Stimulated activated CD4-positive, alpha-beta T cell treated with anti-CD3 and anti-CD28 coated beads, Interleukin-2, amount 100 ng/mL, for 48 hours (primary cell): Measurements from ENCODE around the gene C2orf42.
"Not testable (repeated sequence)": the region's sequence is repeated elsewhere in the genome, so short reads cannot be mapped to it uniquely, and the experiment has no call there.

Experiments
- DNase-seq, 2 donors: peaks; one replicate each; pipeline ENCODE4 v3.0.0-alpha.2; 2020

Gene C2orf42

DNA sequence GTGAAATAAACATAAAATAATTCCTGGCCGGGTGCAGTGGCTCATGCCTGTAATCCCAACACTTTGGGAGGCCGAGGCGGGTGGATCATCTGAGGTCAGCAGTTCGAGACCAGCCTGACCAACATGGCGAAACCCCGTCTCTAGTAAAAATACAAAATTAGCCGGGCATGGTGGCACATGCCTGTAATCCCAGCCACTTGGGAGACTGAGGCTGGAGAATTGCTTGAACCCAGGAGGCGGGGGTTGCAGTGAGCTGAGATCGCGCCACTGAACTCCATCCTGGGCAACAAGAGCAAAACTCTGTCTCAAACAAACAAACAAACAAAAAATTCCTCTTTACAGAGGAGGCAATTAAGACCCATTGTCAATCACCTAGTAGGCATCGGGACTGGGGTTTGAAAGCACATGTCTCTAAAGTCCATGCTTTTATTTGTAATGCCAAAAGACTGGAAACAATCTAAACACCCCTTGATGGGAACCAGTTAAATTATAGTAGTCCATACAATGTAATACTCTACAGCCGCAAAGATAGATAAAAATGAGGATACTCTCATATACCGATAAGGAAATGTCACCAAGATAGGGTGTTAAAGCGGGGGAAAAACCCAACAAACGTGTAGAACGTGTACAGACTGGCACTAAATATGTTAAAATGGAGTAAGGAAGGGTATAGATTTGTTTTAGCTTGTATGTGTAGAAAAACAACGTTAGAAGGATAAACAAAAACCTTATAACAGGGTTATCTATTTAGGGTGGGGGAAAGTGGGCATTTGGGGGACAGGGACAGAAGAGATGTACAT is 59.3 kb downstream of the C2orf42 start:
- not testable (repeated sequence) for DNase-seq

DNA sequence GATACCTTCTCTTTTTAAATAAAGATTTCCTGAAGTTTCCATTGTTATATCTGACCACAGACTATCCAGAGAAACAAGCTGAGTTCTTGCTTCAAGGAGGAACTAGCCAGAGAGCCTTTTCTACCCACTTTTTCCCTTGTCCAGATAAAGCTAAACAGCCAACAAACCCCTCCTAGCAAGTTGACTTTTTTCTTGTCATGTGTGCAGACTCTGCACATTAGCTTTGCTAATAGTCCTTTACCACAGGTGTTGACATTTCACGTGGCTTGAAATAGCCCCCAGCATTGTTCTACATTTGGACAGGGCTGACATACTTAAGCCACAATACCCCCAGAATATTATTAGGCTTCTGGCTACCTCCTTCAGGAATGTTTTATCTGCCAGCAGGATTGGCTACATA is 62.8 kb downstream of the C2orf42 start:
- no peak for DNase-seq

DNA sequence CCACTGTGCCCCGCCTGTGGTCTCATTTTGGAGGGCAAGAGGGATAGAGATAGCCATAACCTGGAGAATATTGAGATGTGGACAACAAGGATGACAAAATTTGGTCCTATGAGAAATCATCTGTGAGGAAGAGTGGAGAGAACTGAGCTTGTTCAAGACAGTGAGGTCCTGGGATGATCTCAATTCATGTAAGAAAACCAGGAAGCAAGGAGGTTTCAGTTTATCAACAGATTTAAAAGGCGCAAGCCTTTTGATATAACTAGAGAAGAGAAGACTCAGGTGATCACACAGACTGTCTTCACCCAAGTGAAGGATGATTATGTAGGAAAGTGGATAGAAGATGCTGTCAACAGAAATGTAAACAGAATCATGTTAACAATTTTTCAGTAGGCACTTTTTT is 64.4 kb downstream of the C2orf42 start:
- no peak for DNase-seq

DNA sequence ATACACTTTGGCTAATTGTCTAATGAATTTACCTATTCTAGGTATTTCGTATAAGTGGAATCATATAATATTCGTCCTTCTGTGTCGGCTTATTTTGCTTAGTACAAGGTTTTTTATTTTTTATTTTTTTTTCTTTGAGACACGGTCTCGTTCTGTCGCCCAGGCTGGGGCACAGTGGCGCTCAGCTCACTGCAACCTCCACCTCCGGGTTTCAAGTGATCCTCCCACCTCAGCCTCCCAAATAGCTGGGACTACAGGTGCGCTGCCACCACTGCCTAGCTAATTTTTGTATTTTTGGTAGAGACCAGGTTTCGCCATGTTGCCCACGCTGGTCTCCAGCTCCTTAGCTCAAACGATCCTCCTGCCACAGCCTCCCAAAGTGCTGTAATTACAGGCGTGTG is 65.3 kb downstream of the C2orf42 start:
- DNase-seq: no peak

DNA sequence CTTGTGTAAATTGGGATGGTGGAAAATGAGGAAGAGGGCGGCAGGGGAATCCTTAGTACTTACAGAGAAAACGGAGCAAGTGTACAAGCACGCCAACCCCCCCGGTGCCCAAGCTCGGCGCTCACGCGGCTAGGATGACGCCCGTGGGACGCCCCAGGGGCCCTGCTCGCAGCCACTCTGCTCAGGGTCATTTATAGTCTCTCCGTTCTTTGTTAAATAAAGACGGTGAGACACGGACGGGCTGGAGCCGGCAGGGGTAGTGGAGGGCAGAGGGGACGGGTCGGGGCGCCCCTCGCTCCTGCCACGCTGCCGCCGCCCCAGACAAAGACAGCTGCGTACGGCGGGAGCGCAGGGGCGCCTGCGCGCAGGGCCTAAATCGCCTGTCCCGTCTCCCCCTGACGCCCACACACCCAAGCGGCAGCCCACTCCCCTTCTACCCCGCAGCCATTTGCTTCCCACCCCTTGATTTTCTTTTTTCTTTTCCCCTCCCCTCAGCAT is 65.8 kb downstream of the C2orf42 start:
- DNase-seq: peak in 1 of 2 donors; percentile 58

DNA sequence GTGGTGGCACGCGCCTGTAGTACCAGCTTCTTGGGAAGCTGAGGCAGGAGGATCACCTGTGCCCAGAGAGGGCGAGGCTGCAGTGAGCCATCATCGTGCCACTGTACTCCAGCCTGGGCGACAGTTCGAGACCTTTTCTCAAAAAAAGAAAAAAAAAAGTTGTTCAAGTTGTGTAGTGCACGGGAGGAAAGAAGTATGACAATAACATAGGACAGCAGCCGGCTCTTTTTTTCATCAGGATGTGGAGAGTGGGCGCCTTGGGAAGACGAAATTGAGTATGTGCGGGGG is 67.0 kb downstream of the C2orf42 start:
- no peak for DNase-seq

DNA sequence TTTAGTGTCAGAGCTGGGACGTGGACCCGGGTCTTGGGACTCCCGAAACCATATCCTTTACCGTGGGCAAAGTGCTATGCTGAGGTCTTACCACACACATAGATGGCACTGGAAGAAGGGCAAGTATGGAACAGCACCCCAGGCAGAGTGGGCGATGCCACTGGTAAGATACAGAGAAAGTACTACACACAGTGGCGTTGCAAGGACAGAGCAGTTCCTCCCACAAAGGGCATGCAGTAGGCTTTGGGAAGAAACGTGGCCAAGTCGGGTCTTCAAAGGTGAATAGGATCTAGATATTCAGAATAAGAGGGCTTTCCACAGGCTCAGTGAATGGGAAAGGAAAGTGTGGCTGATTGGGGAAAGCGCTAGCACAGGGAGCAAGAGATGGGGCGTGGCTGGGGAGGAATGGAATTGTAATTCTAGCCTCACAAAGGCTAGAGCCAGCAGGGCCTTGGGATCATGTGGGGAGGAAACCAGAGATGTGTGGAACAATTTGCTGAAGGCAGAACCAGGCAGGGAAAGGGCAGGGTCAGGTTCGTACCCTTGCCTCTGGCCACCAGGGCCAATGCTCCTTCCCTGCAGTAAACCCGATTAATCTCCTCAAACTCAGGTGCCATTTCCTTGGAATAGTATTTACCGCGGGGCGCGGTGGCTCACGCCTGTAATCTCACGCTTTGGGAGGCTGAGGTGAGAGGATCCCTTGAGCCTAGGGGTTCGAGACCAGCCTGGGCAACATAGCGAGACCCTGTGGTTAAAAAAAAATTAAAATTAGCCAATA is 67.6 kb downstream of the C2orf42 start:
- no peak for DNase-seq

DNA sequence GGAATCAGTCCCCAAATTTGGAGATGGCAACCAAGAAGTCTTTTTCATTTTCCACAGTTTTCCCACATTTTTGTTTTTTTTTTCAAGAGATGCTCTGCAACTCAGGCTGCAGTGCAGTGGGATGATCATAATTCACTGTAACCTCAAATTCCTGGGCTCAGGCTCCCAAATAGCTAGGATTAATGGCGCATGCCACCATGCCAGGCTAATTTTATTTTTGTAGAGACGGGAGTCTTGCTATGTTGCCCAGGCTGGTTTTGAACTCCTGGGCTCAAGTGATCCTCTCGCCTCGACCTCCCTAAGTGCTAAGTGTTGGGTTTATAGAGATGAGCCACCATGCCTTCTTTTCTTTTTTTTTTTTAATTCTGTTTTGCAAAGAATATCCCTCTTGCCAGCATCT is 68.3 kb downstream of the C2orf42 start:
- no peak for DNase-seq

DNA sequence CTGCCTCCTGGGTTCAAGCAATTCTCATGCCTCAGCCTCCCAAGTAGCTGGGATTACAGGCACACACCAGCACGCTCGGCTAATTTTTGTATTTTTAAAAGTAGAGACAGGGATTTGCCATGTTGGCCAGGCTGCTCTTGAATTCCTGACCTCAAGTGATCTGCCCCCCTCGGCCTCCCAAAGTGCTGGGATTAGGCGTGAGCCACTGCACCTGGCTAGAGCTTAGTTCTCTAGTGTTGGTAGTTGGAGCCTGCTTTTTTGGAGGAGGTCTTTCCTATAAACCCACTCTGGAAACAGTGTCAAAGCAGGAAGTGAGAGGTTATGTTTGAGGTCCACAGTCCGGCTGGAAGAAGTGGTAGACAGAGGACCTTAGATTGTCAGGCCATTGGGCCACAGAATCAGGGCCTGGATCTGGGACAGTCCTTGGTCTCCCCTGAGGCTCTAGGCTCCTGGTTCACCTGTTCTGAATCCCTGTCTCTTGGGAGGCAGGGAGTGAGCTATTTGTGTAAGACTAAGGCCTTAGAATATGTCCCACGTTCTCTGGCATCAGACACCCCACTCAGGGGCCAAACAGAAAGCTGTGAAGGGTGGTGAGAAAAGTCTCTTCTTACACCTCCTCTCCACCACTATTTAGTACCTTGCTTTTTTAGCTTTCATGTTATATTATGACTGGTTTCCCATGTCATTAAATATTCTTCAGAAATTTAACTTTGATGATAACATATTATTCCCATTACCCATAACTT is 69.0 kb downstream of the C2orf42 start:
- no peak for DNase-seq

DNA sequence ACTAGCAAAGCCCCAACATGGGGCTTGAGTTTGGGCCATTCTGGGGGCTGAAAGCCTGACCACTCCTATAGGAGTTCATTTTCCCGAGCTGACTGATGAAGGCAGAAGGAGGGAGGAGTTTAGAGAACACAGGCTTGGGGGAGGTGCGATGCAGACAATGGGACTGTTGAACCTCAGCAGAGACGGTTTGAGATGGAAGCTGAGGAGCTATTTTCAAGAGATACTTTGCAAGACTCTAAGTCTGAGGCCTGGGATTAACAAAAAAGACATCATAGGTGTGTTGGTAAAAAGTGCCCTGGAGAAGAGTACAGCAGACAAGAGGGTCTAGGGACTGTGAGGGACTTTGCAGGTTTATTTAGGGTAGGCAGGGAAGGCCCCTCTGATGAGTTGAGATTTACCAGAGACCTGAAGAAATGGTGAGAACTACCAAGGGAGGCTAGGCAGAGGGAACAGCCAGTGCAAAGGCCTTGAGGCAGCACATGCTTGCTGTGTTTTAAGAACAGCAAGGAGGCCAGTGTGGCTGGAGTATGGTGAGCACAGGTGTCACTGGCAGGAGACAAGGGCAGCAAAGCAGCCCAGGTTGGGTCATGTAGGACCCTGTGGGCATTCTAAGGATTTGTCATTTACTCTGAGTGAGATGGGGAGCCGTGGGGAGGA is 71.9 kb downstream of the C2orf42 start:
- DNase-seq: no peak

DNA sequence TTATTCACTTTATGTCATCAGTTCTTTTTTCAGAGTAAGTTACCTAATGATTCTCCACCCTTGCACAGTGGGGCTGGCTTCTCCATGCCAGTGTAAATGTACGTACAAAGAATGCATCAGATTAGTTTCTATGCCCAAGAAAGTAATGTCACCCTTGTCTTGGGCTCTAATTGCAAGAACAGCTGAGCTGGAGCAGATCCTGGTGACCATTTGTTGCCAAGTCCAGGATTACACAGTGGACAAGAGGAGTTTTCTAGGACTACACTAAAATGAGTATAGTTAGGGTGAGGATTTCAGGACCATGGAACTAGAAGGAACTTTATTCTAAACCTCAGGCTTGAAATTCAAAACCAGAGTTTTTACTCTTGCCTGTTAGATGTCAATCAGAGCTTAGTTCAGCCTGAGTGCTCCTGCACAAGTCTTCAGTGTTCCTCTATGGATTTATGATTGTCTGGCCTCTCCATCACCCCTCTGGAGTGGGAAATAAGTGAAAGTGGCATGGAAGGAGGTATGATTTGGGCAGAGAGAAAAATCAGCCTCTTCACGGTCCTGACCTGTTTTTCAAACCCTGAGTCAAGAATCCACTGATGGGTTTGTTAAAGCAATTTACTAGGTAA is 73.8 kb downstream of the C2orf42 start:
- DNase-seq: no peak

DNA sequence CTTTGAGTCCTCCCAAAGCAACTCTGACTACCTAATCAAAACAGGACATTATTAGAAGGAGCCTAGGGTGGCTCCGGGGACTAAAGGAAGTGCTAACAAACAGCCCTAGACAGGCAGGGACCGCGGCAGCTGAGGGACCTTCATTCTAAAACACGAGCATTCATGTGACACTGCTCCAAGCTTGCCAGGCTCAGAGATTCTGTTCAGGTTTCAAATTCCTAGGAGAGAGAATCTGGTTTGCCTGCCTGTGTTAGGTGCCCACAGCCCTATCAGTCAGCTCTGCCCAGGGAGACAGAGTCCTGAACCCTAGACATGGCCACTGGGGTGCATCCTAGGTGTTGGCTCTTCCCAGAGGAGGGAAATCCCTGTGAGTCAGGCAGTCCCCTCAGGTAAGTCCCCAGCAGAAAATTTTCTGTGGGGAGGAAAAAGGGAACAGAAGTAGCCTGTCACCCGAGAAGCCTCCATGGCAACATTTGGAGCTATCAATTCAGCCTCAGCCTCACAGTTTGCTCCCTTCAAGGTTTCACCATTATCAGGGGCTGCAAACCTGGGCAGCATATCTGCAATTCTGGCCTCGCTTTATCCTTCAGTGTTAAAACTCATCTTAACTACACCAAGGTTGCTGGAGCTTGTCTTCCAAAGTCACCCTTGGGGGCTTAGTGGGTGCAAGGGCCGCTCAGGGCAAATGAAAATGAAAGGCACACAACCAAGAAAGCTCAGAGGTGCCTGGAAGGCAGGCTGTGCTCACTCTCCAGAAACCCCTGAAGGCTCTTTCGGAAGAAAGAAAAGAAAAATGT is 75.0 kb downstream of the C2orf42 start:
- DNase-seq: no peak

DNA sequence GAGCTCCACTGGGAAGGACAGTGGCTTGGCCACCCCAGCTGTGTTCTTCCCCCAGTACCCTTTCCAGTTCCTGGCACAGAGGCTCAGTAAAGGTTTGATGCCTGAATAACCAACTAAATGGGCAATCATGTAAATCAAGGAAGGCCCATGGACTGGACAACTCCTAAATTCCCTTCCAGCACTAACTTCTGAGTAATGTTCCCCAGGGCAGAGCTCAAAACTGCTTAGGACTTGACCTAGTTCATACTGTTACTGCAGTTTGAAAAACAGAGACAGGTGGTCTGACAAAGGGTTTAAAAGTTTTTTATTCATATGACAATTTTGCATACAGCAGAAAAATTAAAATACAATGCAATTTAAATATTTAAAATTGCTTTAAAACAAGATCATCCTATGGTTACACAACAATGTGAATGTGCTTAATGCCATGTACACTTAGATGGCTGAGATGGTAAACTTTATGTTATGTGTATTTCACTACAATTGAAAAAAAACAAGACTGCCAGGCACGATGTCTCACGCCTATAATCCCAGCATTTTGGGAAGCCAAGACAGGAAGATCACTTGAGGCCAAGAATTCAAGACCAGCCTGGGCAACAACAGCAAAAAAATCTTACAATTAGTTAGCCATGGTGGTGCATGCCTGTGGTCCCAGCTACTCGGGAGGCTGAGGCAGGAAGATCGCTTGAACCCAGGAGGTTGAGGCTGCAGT is 77.3 kb downstream of the C2orf42 start:
- no peak for DNase-seq

DNA sequence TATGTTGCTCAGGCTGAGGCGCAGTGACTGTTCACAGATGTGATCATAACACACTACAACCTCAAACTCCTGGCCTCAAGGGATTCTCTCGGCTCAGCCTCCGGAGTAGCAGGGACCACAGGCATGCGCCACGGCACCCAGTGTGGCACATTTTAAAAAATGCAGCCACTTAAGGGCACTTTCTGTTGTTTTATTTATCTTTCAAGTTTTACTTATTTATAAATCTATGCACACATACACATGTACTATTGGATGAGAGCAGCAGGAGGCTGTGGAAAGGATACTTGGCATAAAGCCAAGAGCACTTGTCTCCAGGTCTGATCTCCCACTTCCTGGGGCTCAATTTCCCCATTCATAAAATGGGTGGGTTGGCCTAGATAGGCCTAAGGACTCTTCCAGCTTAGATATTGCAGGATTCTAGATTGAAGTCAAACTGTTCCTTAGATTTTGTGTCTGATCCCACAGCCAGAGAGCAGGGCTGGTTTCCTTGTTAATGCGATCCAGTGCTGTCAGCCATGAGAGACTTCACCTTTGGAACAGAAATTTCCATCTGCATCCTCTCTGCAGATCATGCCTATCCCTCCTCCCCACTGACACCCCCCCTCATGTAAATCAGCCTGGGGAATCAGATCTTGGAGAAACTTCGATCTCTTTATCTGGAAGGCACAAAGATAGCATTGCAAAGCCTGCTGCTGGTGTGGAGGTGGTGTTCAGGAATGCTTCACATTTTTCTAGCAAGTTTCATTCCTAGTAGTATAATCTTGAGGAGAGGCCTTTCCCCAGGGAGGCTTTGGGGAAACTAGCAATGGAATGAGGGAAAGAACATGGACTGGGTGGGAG is 78.8 kb downstream of the C2orf42 start:
- no peak for DNase-seq

DNA sequence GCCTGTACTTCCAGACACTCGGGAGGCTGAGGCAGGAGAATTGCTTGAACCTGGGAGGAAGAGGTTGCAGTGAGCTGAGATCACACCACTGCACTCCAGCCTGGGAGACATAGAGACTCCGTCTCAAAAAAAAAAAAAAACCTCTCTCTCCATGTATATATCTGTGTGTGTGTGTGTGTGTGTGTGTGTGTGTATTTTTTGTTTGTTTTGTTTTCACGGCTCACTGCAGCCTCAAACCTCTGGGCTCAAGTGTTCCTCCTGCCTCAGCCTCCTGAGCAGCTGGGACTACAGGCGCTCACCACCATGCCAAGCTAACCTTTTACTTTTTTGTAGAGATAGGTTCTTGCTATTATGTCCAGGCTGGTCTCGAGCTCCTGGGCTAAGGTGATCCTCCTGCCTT is 80.4 kb downstream of the C2orf42 start:
- not testable (repeated sequence) for DNase-seq

DNA sequence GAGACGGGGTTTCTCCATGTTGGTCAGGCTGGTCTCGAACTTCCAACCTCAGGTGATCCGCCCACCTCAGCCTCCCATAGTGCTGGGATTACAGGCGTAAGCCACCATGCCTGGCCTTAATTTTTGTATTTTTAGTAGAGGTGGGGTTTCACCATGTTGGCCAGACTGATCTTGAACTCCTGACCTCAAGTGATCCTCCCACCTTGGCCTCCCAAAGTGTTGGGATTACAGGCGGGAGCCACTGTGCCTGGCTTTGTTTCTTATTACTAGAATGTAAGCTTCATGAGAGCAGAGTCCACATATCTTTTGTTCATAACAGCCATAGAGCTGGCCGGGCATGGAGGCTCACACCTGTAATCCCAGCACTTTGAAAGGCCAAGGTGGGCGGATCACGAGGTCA is 84.7 kb downstream of the C2orf42 start:
- not testable (repeated sequence) for DNase-seq

DNA sequence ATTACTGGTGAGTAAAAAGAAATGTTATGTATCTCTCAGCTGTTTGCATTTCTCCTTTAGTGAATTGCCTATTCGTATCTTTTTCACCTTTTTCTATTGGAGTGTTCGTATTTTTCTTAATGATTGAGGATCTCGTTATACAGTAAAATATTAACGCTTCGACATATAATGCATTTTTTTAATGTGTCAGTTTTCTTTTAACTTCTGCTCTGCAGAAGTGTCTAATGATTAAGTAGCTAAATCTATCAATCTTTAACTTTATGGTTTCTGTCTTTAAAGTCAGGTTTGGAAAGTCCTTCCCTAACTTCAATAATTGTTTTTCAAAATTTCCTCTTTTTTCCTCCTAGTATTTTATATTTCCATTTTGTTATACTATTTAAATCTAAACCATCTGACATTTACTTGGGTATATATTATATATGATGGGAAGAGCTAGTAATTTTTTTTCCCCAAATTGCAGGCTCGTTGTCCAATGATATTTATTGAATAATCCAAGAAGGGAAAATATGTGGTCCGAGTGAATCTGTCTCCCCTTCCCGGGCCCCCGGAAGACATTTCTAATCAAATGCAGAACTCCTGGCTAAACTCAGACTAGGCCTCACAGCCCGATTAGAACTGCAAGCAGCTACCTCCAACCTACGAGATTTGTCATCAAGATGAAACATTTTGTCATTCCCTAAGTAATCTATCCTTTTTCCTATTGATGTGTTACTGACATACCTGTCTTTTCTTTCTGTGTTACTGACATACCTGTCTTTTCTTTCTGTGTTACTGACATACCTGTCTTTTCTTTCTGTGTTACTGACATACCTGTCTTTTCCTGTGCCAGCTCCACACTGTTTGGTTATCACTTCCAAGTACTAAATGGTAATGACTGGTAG is 86.3 kb downstream of the C2orf42 start:
- peak in 1 of 2 donors; percentile 48 for DNase-seq

DNA sequence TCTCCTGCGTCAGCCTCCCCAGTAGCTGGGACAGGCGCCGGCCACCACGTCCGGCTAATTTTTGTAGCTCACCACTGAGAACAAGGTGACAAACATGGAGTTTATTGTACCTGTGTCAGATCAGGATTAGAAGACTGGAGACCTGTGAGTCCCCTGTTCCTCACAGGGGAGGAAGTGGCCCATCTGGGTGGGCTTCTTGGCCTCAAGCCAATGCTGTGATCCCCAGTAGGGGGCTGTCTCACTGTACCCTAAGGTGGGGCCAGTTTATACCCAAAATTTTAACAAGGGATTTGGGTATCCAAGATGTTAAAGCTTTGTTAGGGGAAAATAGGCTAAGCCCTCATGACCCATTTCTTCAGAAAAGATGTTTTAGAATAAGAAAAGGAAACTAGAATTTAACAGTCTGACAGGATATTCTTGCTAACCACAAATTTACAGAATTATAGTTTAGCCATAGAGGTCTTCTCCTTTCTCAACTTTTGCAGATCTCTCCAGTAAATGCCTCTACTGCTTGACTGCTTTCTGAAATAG is 87.2 kb downstream of the C2orf42 start:
- DNase-seq: no peak
